Measurements from ENCODE around the gene CORO1C.
"Not testable (repeated sequence)": the region's sequence is repeated elsewhere in the genome, so short reads cannot be mapped to it uniquely, and the experiment has no call there.

CORO1C gene

DNA sequence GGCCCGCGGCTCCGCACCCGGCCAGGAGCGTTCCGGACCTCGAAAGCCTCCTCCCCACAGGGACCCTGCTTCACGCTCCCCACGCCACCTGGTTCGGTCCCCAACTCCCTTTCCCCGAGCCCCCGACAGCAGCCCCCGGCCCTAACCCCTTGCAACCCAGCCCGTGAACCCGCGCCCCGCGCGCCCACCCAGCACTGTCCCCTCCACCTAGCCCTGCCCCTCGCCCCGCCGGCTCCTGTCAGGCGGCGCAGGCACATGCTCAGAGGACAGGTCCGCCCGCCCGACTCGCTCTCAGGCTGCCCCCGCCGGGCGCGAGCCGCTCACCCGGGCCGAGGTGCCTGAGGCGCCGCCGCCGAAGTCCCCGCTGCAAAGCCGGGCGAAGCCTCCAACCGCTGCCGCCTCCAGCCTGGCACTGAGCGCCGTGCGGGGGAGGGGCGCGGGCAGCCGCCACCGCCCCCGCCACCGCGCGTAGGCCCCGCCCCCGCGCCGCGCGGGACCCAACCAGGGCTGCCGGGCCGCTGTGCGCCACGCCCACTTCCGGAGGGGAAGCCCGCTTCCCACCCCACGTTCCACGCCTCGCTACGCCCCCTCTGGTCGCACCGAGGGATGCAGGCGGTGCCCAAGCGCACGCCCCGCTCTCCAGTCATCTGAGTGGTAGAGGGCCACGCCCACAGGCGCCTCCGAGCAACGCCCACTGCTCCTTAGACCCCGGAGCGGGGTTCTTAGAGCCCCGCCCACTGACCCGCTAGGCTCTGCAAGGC, at the start of gene CORO1C:
Gene CORO1C (minus strand): TSS at position 414 of the 761 bp plus-strand sequence. CDS start 30,200 bp downstream, outside the sequence.
- DNase-seq: no peak

DNA sequence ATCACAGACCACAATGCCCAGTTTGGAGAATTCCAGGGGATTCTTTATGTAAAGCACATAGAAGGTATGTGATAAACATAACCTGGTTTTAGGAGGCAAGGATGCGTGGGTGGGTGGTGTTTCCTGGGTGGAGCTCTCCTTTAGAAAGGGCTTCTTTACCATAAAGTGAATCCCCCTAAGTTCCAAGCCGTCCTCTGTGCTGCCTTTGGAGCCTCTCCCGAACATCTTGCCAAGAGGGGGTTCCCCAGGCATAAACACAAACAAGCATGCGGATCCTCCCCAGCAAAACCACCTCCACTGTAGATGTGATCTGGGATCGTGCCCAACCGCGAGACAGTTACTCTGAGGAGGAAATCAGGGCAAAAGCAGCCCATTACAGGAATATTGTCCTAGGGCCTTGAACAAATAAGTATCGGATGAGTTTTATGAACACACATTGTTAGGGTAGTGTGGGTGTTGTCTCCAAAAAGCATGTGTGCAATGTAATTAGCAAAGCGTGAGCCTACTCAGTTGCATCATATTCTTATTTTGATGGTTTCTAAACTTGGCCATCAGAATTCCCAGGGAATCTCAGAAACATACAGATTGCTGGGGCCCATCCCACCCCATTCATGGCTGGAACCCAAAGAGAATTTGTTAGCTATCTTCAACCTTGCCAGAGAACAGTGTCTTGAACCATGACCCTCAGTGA, 48.8 kb upstream of the CORO1C start:
- no peak for DNase-seq

DNA sequence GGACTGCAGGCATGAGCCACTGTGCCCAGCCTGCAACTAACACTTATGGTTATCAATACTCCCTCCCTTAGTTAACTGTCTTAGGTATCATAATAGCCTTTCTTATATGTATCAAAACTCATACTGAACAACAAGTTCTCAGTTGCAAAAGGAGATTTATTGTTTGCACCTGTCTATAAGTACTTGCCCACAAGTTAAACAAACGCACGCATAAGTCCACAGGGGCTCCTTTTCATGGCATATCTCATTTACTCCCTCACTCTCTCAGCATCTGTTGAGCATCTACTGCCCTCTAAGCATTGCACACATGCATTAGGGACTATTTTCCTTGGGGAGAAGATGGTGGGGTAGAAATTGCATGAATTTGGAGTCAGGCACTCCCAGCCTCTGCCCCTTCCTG, 46.7 kb upstream of the CORO1C start:
- no peak for DNase-seq

DNA sequence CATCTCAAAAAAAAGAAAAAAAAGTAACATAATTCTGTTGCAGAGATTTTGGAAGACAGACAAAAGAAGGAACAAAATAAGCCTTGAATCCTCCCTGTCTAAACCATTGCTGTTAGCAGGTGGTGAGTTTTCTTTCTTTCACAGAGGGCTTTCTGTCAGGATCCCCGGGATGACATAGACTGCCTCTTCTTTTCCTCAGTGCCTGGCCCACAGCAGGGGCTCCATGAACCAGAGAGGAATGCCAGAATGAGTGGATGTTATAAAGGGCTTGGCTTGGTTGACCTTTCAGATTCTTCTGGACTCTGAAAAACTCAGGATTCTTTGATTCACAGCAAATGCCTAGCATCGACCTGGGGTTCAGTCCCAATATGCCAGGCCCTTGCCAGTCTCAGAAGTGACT, 45.8 kb upstream of the CORO1C start:
- DNase-seq: no peak

DNA sequence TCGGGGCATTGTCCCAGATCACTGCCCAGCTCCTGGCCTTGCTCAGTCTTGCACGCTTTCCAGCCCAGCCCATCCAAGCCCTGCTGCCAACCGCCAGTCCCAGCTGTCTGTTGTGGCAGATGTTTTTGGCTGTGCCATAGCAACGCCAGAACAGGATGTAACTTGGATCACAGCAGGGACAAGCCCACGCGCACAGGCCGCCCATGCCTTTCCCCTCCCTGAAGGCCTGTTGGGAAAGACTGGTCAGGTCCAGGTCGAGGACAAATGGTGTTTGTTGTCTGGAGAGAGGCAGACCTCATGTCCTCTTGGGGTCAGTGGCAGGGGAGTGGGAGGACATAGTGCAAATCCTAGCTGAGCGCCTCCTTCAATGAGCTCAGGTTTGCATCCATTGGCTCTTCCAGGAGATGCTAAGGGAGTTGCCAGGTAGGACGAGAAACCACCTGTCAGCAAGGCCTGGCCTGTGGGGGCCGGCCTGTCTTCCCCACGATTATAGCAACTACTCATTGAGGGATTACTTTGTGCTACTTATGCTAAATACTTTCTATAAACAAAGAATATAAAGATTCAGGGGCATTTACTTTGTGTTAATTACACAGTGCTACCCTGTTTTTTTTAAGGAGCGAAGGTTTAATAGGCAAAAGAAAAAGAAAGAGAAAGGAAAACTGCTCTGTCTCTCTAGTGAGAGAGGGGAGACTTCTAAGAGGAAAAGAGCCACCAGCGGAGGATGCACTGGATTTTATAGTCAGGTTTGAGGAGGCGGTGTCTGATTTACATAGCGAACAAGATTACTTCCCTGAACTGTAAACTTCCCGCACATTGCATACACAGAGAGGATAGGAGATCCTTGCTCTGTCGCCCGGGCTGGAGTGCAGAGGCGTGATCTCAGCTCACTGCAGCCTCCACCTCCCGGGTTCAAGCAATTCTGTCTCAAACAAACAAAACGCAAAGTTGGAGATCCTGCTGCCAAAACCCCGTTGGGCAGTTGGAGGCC, 42.8 kb upstream of the CORO1C start:
- DNase-seq: peak; percentile 20

DNA sequence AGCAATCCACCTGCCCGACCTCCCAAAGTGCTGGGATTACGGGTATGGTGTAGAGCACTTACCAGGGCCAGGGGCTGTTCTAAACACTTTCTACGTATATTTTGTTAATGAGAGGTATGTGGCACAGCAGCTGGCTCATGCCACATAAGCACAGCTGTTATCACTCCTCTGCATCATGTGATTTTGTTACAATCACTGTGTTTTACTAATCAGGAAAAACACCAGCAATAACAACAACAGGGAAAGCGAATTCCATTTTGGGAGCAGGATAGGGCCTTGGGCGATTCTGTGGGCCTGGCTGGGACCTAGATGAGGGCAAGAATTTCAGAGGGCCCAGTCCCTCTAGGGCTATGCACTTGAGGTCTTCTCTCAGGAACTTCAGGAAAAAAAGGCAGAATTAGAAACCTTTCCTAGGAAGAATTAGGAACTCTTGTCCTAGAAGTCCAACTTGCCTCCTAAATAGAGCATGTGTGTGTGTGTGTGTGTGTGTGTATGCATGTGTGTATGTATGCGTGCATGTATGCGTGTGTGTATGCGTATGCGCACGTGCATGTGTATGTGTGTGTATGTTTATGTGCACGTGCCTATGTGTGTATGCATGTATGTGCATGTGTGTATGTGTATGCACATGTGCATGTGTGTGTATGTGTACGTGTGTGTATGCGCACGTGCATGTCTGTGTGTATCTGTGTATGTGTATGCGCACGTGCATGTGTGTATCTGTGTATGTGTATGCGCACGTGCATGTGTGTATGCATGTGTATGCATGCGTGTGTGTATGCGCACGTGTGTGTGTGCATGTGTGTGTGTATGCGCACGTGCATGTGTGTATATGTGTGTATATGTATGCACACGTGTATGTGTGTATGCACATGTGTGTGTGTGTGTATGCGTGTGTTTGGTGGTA, 41.8 kb upstream of the CORO1C start:
- DNase-seq: no peak

DNA sequence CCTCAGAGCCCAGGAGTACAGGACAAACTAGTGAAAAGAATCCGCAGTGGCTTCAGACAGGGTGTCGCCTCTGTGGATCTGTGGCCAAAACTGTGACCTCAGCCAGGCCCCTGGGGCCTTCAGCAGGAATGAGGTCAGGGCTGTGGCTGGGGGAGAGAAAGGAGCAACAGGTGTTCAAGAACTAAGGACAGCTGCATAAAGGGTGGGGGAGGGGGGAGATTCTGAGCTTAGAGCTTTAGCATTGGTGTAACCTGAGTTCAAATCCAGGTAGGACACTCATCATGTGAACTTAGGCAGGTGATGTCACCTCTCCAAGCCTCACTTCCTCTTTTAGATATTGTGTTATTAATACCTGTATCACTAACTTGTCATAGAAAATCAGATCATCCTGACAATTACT, 40.9 kb upstream of the CORO1C start:
- DNase-seq: no peak

DNA sequence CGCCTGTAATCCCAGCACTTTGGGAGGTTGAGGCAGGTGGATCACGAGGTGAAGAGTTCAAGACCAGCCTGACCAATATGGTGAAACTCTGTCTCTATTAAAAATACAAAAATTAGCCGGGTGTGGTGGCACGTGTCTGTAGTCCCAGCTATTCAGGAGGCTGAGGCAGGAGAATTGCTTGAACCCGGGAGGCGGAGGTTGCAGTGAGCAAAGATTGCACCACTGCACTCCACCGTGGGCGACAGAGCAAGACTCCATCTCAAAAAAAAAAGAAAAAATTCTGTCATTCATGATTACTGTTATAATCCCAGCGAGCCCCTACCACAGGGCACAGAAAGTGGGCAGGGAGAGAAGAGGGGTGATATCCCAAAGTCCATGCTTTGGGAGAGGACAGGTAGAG, 40.5 kb upstream of the CORO1C start:
- DNase-seq: not testable (repeated sequence)

DNA sequence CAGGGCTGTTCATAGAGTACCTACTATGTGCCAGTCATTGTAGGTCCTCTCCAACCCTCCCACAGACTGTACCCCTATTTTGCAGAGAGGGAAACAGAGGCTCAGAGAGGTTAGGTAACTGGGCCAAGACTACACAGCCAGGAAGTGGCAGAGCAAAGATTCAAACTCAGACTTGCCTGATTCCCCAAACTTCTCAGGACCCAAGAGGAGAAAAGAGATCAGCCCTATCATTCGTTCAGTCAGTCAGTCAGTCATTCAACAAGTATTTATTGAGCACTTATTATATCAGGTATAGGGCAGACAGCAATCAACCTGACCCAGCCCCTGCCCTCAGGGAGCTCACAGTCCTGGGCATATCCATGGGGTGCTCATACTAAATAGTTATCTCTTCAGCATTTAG, 39.6 kb upstream of the CORO1C start:
- DNase-seq: no peak

DNA sequence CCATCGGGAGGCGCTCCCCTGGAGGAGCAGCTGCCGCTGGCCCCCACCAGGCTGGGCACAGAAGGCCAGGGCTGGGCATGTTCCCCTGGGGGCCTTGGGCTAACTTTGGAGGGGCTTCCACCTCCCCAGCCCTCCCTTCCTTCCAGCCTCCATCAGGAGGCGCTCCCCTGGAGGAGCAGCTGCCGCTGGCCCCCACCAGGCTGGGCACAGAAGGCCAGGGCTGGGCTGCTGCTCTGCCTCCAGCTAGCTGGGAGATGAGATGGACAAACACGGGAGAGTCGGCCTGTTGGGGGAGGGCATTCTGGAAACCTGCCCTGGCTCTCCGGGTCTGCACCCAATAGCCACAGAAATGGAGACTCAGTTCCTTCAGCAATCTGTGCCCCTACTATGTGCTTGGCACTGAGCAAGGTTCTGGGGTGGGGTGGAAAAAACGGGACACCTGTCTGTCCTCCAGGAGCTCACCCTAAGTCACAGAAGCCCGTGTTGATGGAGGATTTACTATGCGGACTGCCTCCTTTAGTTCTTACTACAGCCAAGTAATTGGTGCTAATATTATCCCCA, 39.0 kb upstream of the CORO1C start:
- DNase-seq: no peak

DNA sequence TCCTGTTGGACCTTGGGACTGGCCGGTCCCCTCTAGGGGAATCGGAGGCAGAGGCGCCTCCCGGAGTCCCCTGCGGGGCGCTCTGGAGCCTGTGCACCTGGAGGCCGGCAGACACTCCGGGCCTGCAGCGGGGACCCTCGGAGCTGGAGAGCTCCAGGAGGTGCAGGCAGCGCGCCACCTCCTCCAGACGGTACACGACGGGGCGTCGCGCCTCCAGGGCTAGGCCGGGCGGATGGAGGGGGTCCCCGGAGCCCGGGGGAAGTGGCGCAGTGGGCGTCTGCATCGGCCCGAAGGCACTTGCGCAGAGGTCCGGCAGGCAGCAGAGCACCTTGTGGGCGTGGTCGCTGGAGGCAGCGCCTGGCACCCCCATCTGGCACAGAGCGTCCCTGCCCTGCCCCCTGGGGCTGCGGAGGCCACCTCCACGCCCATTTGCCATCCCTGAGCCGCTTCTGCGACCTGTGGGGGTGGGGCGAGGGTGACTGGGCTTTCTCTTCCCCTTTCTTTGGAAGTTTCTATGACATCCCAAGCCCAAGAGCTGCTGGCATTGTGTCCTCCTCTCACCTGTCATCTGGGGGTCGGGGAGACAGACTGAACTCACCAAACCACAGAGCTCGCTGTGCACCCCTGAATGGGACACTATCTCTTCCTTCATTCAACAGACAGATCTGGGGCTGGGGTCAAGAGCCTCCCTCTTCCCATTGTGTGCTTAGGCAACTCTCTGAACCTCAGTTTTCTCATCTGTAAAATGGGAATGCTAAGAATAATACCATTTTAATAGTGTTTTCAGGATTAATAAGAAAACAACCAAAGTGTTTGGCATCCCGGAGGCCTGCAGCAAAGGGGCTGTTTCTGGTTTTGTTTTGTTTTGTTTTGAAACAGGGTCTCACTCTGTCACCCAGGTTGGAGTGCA, 37.5 kb upstream of the CORO1C start:
- peak; percentile 44 for DNase-seq

DNA sequence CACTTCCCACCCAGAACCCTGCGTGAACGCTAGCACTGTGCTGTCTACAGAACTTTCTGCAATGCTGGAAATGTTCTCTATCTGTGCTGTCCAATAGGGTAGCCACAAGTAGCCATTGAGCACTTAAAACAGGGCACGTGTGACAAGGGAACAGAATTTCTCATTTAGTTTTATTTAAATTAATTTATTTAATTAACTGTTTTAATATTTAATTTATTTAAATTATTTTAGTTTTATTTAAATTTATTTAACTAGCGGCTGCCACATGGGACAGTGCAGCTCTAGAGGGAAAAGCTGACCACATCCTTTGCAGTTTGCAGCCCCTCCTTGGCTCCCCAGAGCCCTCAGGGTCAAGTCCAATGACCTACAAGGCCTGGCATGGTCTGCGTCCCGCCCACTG, 35.0 kb upstream of the CORO1C start:
- DNase-seq: no peak

DNA sequence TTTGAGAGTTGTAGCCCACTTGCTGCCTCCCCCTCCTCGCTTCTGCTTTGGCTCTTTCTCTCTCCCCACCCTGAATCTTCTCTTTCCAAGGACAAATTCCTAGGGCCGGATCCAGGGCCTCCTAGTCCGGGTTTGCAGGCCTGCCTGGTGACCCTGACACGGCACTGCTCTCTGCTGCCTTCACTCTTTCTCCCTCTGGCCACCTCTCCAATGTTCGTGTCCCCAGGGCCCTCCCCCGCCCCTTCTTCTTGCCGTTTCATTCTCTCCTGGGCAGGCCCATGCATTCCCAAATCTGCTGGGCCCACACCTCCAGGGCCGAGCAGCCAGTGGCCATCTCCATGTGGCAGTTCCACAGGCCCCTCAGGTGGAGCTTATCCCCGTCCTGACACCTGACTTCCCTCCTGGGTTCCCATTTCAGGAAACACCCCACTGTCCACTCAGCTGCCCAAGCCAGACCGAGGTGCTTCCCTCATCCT, 34.0 kb upstream of the CORO1C start:
- DNase-seq: no peak

DNA sequence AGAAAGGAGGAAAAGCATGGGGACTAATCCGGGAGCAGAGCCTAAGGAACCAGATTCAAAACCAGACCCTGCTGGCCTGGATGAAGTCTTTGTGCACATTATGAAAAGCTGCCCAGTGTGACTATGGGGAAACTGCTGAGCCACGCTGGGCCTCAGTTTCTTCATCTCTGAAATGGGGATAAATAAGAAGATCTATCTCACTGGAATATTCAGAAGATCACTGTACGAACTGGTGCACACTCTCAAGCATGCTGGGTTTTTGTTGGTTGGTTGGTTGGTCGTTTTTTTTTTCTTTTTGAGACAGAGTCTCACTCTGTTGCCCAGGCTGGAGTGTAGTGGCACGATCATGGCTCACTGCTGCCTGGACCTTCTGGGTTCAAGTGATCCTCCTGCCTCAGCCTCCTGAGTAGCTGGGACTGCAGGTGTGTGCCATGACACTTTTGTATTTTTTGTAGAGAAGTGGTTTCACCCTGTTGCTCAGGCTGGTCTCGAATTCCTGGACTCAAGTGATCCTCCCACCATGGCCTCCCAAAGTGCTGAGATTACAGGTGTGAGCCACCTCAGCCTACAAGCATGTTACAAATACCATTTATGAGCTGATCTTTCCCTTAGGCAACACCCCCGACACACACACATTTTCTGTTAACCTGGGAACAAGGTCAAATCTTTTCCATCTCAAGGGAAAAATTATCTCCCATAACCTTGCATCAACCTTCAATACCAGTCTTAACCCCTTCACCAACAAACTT, 33.4 kb upstream of the CORO1C start:
- DNase-seq: no peak

DNA sequence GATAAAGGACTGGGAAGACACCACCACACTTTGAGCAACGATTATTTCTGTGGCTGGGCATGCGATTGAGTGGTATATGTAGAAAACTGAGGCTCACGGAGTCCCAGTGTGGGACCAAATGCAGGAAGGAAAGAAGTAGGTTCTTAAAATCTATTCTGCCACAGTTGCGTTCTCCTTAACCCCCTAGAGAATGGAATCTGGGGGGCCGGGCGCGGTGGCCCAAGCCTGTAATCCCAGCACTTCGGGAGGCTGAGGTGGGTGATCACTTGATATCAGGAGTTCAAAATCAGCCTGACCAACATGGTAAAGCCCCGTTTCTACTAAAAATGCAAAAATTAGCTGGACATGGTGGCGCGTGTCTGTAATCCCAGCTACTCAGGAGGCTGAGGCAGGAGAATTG, 29.9 kb upstream of the CORO1C start:
- DNase-seq: no peak

DNA sequence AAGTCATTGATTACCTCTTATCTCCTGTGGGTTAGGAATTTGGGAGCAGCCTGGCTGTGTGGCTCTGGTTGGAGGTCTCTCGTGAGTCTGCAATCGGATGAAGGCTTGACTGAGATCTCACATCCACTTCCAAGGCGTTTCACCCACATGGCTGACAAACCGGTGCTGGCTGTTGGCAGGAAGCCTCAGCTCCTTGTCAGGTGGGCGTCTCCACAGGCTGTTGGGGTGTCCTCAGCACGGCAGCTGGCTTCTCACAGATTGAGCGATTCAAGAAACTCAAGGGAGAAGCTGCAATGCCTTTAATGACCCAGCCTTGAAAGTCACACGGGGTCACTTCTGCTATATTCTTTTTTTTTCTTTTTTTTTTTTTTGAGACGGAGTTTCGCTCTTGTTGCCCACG, 28.6 kb upstream of the CORO1C start:
- no peak for DNase-seq

DNA sequence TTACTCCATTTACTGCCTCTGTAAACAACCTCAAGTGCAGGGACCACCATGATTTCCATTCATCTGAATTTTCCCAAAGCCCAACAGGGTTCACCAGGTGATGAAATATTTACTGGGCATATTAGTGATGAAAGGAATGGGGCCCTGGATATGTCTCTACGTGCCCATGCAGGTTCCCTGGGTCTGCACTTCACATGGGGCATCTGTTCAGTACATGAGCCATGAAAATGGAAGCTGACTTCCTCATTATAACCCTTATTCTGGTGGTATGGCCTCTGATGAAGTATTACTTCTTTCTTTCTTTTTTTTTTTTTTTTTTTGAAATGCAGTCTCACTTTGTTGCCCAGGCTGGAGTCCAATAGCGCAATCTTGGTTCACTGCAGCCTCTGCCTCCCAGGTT, 26.5 kb upstream of the CORO1C start:
- DNase-seq: no peak

DNA sequence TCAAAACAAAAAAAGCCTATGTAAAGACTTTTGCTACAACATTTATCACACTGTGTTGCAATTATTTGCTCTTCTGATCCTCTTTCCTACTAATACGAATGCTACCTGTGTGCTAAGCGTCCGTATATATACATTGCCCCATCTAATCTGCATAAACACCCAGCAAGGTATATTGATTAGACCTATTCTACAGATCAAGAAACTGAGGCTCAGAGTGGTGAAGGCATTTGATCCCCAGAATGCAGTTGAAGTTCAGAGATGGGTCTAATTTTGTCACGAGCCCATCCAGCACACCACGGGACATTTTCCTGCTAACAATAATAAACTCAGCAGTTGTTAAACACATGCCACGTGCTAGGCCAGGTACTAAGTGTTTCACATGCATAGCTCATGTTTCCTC, 25.1 kb upstream of the CORO1C start:
- DNase-seq: no peak

DNA sequence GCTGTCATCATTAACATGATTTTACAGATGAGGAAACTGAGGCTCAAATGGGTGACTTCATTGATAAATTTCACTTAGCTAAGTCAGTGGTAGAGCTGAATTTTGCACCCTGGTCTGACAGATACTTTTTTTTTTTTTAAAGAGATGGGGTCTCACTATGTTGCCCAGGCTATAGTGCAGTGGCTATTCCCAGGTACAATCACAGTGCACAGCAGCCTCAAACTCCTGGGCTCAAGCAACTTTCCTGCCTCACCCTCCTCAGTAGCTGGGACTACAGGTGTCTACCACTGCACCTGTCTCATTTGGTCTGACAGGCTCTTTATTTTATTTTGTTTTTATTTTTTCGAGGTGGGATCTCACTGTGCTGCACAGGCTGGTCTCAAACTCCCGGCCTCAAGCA, 24.2 kb upstream of the CORO1C start:
- DNase-seq: no peak

DNA sequence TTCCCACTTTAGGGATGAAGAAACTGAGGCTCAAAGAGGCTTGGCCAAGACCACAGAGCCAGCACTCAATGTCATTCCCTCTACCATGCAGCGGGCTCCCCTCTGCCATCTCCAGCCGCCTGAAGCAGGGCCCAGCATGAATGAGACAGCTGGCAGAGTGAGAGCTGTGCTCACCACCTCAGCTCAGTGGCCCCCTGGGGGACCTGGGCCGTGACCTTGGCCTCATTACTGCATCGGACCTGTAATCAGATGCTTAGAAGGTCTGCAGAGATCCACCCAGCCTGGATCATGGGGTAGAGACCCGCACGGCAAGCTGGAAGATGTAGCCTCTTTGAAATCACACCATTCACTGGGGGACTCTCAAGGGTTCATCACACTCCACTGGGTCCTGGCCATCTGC, 22.7 kb upstream of the CORO1C start:
- DNase-seq: no peak

All from NCI-H524 treated with DMSO at 0.1 percent for 48 hours (cell line).